Measurements from ENCODE around the gene NETO1.

NETO1 gene, protein sequence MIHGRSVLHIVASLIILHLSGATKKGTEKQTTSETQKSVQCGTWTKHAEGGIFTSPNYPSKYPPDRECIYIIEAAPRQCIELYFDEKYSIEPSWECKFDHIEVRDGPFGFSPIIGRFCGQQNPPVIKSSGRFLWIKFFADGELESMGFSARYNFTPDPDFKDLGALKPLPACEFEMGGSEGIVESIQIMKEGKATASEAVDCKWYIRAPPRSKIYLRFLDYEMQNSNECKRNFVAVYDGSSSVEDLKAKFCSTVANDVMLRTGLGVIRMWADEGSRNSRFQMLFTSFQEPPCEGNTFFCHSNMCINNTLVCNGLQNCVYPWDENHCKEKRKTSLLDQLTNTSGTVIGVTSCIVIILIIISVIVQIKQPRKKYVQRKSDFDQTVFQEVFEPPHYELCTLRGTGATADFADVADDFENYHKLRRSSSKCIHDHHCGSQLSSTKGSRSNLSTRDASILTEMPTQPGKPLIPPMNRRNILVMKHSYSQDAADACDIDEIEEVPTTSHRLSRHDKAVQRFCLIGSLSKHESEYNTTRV

DNA sequence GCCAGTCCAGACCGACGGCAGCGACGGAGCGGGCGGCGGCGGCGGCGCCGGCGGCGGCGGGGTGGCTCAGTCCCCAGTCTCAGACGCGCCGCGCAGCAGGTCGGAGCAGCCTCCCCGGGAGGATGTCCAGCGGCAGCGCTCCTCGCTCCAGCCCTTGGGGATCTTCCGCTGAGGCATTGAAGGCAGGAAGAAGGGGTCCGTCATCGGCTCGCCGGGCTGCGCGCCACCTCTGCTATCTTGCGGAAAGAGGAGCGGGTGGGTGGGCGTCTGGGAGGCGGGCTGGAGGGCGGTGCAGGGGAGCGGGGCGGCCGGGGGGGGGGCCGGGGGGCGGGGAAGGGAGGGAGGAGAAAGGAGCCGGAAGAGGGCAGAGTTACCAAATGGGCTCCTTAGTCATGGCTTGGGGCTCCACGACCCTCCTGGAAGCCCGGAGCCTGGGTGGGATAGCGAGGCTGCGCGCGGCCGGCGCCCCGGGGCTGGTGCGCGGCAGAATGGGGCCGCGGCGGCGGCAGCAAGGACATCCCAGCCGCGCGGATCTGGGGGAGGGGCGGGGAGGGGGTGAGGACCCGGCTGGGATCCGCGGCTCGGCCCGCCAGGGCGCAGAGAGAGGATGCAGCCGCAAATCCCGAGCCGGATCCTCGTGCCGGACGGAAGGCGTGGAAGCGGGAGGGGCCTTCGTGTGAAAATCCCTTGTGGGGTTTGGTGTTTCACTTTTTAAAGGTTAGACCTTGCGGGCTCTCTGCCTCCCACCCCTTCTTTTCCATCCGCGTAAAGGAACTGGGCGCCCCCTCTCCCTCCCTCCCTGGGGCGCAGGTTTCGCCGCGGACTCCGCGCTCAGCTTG lies at the start of gene NETO1:
Gene NETO1 (minus strand): TSS at position 242 of the 839 bp plus-strand sequence. CDS start 696 bp downstream, outside the sequence.
- DNase-seq: no peak

GRCh38 chr18:72910045-72910444 lies 42.3 kb upstream of the NETO1 start:
- DNase-seq: no peak

- DNase-seq: no peak
These were observed 40.4 kb upstream of the NETO1 start for GRCh38 chr18:72908181-72908580.

- no peak for DNase-seq
These were observed 35.2 kb upstream of the NETO1 start for GRCh38 chr18:72903033-72903432.

DNA sequence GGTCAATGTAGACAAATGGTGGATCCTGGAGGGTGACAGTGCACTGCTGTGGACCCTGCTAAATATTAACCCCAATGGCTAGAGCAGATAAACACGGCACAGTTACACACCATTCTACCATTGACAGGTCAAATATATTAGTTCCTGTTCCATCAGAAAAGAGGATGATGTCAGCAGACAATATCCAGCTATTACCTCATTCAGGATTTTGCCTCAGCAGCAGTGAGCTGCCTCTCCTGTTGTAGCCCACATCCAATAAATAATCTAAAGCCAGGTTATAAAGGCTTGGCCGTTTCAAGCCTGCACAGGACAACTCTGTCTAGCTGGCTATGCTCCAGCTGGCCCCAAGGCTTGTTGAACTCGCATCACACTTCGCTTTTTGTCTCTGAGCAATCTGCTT lies 31.6 kb upstream of the NETO1 start:
- DNase-seq: no peak

DNA sequence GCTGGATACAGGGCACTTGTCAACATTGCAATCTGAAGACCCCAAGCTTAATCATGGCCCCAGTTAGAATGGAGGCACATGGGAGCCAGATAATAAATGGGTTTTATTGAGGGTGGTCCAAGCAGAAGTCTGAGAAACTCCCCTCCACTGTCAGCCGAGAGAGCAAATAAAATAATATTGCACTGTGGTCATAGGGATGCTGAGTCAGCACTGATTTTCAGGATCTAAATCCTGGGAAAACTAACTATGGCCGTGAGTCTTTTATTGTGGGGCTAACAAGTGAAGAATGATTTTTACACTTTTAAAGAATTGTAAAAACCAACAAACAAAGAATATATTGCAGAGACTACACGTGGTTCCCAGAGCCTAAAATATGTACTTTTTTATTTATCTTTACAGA lies 31.1 kb upstream of the NETO1 start:
- DNase-seq: no peak

- no peak for DNase-seq
These were observed 27.8 kb upstream of the NETO1 start for GRCh38 chr18:72895548-72895947.

GRCh38 chr18:72878561-72878960 lies 10.8 kb upstream of the NETO1 start:
- no peak for DNase-seq

GRCh38 chr18:72878143-72878542 lies 10.4 kb upstream of the NETO1 start:
- DNase-seq: no peak

DNA sequence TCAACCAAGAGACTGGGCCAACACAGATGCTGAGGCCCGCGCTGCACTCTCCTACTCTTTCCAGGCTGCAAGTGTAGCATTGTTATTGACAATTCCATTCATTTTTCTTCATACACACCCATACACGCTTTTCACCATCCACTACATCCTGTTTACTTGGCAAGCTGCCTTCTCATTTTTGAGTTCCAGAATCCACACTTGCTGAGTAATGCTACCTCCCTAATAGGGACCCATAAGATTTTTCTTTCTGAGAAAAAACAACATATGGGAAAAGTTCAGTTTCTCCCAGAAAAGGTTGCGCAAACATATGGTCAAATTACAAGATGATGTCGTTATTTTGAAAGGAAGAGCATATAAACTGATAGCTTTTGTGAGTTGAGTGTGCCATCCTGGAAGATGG lies 3.3 kb upstream of the NETO1 start:
- no peak for DNase-seq

GRCh38 chr18:72869226-72870185 lies 1.7 kb upstream of the NETO1 start:
- DNase-seq: no peak

DNA sequence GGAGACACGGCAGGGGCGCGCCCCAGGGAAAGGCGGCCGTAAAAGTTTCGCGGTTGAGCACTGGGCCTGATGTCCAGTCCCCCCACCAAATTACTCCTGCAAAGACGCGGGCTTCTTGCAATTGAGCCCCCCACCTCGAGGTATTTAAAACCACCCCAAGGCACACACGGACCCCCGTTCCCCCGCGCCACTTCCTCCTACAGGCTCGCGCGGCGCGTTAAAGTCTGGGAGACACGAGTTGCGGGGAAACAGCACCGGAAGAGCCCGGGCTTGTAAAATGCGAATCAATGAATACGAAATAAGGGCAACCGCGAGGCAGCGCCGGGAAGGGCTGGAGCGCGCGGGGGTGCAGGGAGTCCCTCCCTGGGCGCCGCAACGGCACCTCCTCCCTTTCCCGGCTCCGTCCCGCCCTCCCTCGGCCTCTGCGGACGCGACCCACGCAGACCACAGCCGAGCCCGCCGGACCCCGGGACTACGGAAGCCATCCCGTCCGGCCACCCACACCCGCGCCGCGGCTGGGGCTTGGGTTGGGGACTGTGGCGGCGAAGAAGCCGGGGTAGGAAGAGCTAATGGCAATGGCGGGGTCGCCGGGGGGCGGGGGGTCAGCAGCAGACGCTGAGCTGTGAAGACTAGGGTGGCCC lies 918 bp upstream of the NETO1 start:
- DNase-seq: no peak

DNA sequence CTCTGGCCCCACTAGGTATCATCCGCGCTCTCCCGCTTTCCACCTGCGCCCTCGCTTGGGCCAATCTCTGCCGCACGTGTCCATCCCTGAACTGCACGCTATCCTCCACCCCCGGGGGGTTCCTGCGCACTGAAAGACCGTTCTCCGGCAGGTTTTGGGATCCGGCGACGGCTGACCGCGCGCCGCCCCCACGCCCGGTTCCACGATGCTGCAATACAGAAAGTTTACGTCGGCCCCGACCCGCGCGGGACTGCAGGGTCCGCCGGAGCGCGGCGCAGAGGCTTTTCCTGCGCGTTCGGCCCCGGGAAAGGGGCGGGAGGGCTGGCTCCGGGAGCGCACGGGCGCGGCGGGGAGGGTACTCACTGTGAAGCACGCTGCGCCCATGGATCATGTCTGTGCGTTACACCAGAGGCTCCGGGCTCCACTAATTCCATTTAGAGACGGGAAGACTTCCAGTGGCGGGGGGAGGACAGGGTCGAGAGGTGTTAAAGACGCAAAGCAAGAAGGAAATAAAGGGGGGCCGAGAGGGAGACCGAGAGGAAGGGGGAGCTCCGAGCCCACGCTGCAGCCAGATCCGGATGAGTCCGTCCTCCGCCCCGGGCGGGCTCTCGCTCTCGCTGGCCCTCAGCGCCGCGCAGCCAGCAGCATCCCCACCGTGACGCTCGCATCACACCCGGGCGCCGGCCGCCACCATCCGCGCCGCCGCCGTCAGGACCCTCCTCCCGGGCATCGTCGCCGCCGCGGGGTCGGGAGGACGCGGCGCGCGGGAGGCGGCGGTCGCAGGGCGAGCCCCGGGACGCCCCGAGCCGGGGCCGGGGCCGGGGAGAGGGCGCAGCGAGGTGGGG lies 664 bp downstream of the NETO1 start:
- peak; percentile 74 to 86 for DNase-seq

GRCh38 chr18:72866442-72866900 lies 1.3 kb downstream of the NETO1 start:
- DNase-seq: no peak

DNA sequence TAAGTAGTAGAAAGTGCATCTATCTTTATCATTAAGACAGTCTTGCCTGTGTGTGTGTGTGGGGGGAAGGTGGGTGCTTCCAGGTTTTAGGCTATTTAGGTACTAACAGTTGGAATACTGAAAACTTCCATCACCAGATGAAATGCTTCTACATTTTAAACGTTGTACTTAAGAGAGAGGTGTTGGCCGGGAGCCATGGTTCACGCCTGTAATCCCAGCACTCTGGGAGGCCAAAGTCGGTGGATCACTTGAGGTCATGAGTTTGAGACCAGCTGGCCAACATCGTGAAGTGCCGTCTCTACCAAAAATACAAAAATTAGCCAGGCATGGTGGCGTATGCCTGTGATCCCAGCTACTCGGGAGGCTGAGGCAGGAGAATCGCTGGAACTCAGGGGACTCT lies 4.0 kb downstream of the NETO1 start:
- DNase-seq: no peak

DNA sequence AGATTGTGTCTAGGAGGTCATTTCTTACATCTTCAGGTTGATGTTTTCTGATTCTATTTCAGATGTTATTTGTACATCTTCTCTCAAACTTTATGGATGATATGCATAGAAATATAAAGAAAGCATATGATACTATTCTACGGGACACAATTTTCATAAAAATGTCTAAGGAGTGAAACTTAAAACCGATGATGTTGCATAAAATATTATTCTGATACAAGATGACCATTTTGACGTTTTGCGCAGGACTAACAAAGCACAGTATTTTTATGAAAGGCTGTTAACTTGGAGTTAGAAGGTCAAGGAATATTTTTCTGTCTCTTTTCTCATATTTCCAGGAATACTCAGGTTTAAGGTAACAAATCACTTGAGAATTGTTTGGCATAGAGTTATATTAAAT lies 8.7 kb downstream of the NETO1 start:
- no peak for DNase-seq

GRCh38 chr18:72849671-72850070 lies 18.1 kb downstream of the NETO1 start:
- DNase-seq: no peak

DNA sequence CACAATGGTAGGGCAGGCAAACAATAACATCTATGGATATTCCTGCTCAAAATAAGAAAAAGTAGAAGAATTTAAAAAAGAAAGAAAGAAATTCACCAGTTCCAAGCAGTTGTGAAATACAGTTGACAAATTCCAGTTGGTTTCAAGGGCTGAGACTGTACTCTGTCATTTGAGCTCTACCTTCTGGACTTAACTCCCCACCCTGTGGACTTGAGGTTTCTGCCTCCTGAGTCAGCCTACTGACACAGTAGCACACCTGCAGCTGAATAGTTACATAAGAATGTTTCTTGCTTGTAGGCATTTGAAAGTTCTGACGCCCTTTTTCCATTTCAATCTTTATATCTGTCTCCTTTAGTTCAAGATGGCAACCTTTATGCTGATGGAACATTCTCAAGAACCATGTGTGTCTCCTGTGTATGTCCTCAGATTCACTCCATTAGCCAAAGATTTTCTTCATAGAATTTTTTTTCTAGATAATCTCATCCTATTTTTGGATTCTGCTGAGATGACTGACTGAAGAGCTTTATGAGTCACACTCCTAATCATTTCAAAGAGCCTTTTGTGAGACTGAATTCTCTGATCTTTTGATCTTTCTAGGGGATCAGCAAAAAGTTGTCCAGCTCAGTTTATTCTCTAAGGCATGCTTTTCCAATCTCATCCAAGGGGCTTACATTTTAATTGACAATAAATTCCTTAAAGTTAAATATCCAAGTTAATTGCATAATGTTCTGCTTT lies 19.1 kb downstream of the NETO1 start:
- no peak for DNase-seq

DNA sequence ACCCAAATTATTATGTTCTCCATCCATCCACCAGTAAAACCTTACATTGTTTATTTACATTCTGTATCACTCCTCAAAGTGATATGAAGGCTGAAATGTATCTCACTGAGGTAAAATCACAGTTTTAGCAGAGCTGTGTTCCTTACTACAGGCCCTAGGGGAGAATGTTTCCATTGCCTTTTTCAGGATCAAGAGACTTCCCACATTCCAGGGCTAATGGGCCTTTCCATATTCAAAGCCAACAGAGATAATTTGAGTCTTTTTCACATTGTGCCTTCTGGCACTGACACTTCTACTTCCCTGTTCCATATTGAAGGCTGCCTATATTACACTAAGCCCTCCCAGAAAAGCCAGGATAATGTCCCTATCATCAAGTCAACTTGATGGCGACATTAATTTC lies 20.0 kb downstream of the NETO1 start:
- no peak for DNase-seq

Measured in Kasumi-1 (cell line).